Transverse colon (tissue), 4 donors: ENCODE data around the gene TXN.

Experiments
- CTCF ChIP-seq, 5 experiments: fragments of 200-600 bp in 3 of 5; fragments of 450-650 bp in 2 of 5; sonication (generic) in 3 of 5; IDR thresholded peaks; 1 replicate in 2 of 5; 2 replicates in 3 of 5; pipeline ENCODE4 v1.5.1; 2016 to 2017; ENCODE audit warnings: antibody characterized with exemption in 5 of 5, inconsistent platforms in 3 of 5, mild to moderate bottlenecking in 2 of 5, moderate library complexity in 1 of 5
- EP300 ChIP-seq: sonication (generic); formaldehyde crosslinking; IDR thresholded peaks from one replicate; pipeline ENCODE4 v1.6.1; 2017; ENCODE audit warnings: antibody characterized with exemption, low read depth
- POLR2AphosphoS5 ChIP-seq, 3 donors: sonication (generic); formaldehyde crosslinking; IDR thresholded peaks; one replicate each; pipeline ENCODE4 v1.6.1; 2016; ENCODE audit warnings: antibody characterized with exemption in 3 of 3

DNA sequence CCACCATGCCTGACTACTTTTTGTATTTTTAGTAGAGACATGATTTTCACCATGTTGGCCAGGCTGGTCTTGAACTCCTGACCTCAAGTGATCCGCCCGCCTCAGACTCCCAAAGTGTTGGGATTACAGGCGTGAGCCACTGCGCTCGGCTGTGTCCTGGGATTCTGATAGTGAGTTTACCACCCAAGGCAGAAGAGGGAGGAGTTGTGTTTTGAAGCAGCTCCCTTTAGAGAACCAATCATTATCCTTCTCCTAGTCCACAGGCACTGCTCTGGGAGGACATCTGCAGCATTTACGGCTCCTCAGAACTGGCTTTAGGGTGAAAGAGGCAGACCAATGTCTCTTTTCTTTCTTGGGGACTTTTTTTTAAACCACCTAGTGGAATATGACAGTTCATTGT, 54.1 kb downstream of the TXN start:
- no peak for TF ChIP-seq POLR2AphosphoS5 (IDR thresholded peaks at IDR 0.05)
- TF ChIP-seq CTCF (IDR thresholded peaks at IDR 0.05) = no peak
- TF ChIP-seq EP300 = no peak
